Mesenchymal stem cell (in vitro differentiated cells and primary cell): ENCODE results near the gene SPPL2C.

Experiments
- DNase-seq: peaks from one replicate; pipeline ENCODE4 v3.0.0-alpha.2; 2013
- H2AFZ ChIP-seq: one replicate; pipeline ENCODE4 v1.6.1; 2013; ENCODE audit warnings: low read depth, mild to moderate bottlenecking, control low read depth, inconsistent platforms, low read length, moderate library complexity
- H2AK5ac ChIP-seq: 2 replicates; pipeline ENCODE4 v1.6.1; 2013; ENCODE audit warnings: low read length, moderate library complexity, mild to moderate bottlenecking, inconsistent platforms; ENCODE audit not compliant: severe bottlenecking
- H2BK120ac ChIP-seq: one replicate; pipeline ENCODE4 v1.6.1; 2013; ENCODE audit warnings: low read depth, mild to moderate bottlenecking, inconsistent platforms, low read length, moderate library complexity
- H2BK12ac ChIP-seq, 2 experiments: one replicate each; pipeline ENCODE4 v1.6.1; 2013; ENCODE audit warnings: inconsistent platforms in 2 of 2, low read length in 2 of 2, mild to moderate bottlenecking in 2 of 2, moderate library complexity in 2 of 2, control low read depth in 1 of 2
- H2BK15ac ChIP-seq: one replicate; pipeline ENCODE4 v1.6.1; 2013; ENCODE audit warnings: mild to moderate bottlenecking, low read depth, inconsistent platforms; ENCODE audit not compliant: poor library complexity, severe bottlenecking
- H2BK5ac ChIP-seq: 2 replicates; pipeline ENCODE4 v1.6.1; 2013; ENCODE audit warnings: low read depth, mild to moderate bottlenecking, low read length, control low read depth, inconsistent platforms; ENCODE audit not compliant: poor library complexity, severe bottlenecking
- H3K14ac ChIP-seq, 2 experiments: one replicate each; pipeline ENCODE4 v1.6.1; 2013; ENCODE audit warnings: inconsistent platforms in 2 of 2, low read length in 2 of 2, control low read depth in 1 of 2, mild to moderate bottlenecking in 1 of 2, moderate library complexity in 1 of 2
- H3K18ac ChIP-seq, 2 experiments: one replicate each; pipeline ENCODE4 v1.6.1; 2013; ENCODE audit warnings: inconsistent platforms in 2 of 2, low read length in 2 of 2, control low read depth in 1 of 2, low read depth in 1 of 2, mild to moderate bottlenecking in 1 of 2
- H3K23ac ChIP-seq, 2 experiments: one replicate each; pipeline ENCODE4 v1.6.1; 2013; ENCODE audit warnings: inconsistent platforms in 2 of 2, low read length in 2 of 2, mild to moderate bottlenecking in 2 of 2, moderate library complexity in 2 of 2, control low read depth in 1 of 2
- H3K27ac ChIP-seq: 2 replicates; pipeline ENCODE4 v1.5.1; 2013; ENCODE audit warnings: mild to moderate bottlenecking, moderate library complexity, low read length, control low read depth, inconsistent platforms; ENCODE audit not compliant: poor library complexity, severe bottlenecking
- H3K27me3 ChIP-seq, 2 experiments: 2 replicates each; pipeline versions ENCODE4 v1.6.1 to v1.7.0; 2013; ENCODE audit warnings: low read length in 2 of 2, mild to moderate bottlenecking in 2 of 2, moderate library complexity in 2 of 2, control low read depth in 1 of 2, inconsistent platforms in 1 of 2; ENCODE audit not compliant: control insufficient read depth in 1 of 2, insufficient read depth in 1 of 2
- H3K36me3 ChIP-seq, 2 experiments: 2 replicates each; pipeline versions ENCODE4 v1.6.1 to v1.7.0; 2013; ENCODE audit warnings: low read length in 2 of 2, control low read depth in 1 of 2, inconsistent platforms in 1 of 2, low read depth in 1 of 2, mild to moderate bottlenecking in 1 of 2; ENCODE audit not compliant: insufficient read depth in 2 of 2, control insufficient read depth in 1 of 2
- H3K4ac ChIP-seq, 2 experiments: one replicate each; pipeline ENCODE4 v1.6.1; 2013; ENCODE audit warnings: inconsistent platforms in 2 of 2, low read length in 2 of 2, mild to moderate bottlenecking in 2 of 2, moderate library complexity in 2 of 2, control low read depth in 1 of 2, low read depth in 1 of 2
- H3K4me1 ChIP-seq: 2 replicates; pipeline ENCODE4 v1.6.1; 2013; ENCODE audit warnings: low read depth, low read length, control low read depth; ENCODE audit not compliant: control insufficient read depth, insufficient read depth
- H3K4me2 ChIP-seq: 2 replicates; pipeline ENCODE4 v1.6.1; 2013; ENCODE audit warnings: low read length, mild to moderate bottlenecking, inconsistent platforms; ENCODE audit not compliant: poor library complexity, severe bottlenecking
- H3K4me3 ChIP-seq, 2 experiments: 2 replicates each; pipeline versions ENCODE4 v1.5.1 to v1.7.0; 2013; ENCODE audit warnings: low read length in 2 of 2, mild to moderate bottlenecking in 2 of 2, control low read depth in 1 of 2, low read depth in 1 of 2; ENCODE audit not compliant: insufficient read depth in 1 of 2
- H3K79me1 ChIP-seq: replicated peaks from 2 replicates; pipeline ENCODE4 v1.6.1; 2013; ENCODE audit warnings: mild to moderate bottlenecking, control low read depth, low read length, inconsistent platforms; ENCODE audit not compliant: poor library complexity, severe bottlenecking
- H3K9ac ChIP-seq: 2 replicates; pipeline ENCODE4 v1.7.0; 2013; ENCODE audit warnings: mild to moderate bottlenecking, low read length, moderate library complexity
- H3K9me3 ChIP-seq: 2 replicates; pipeline ENCODE4 v1.7.0; 2013; ENCODE audit warnings: mild to moderate bottlenecking, low read length; ENCODE audit not compliant: control insufficient read depth
- H4K8ac ChIP-seq: one replicate; pipeline ENCODE4 v1.6.1; 2013; ENCODE audit warnings: inconsistent platforms, mild to moderate bottlenecking, low read length, moderate library complexity
- H4K91ac ChIP-seq: one replicate; pipeline ENCODE4 v1.6.1; 2013; ENCODE audit warnings: mild to moderate bottlenecking, low read length, inconsistent platforms
- WGBS: methylation state at CpG from one replicate; pipeline ENCODE4 v1.1.7; 2013; ENCODE audit warnings: mixed read lengths; 5-methylcytosine and 5-hydroxymethylcytosine counted together

The SPPL2C gene

DNA sequence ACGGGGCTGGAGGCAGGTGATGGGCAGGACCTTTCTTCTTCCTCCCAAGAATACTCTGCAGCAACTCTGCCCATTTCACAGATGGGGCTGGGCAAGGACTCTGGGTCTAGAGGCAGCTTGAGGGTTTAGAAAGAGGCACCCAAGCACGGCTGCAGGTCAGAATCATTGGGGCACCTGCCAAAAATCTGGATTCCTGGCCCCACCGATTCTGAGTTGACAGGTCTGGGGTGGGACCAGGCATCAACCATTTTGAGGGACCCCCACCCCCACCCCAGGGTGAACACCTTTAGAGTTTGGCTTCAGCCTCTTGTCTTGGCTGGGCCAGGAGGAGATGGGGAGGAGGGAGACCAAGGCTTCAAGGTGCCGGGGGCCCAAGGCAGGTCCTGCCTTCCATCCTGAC lies 5.3 kb downstream of the SPPL2C start:
- no peak overlapping the region for H3K27ac ChIP-seq
- 84% methylated on average over 4 of the region's 4 CpGs for WGBS
- H3K36me3 ChIP-seq = no peaks in the 10 kb centered on the region
- H3K4me2 ChIP-seq = no peak overlapping the region
- H3K9me3 ChIP-seq = no peaks in the 10 kb centered on the region
- no peak overlapping the region for H2BK12ac ChIP-seq
- H2AK5ac ChIP-seq = no peak overlapping the region
- no peak overlapping the region for H3K9ac ChIP-seq
- H2BK120ac ChIP-seq = no peak overlapping the region
- no peak overlapping the region for H2AFZ ChIP-seq
- no peak overlapping the region for H2BK15ac ChIP-seq
- H3K4me3 ChIP-seq = no peak overlapping the region
- no peak overlapping the region for H4K91ac ChIP-seq
- H3K4me1 ChIP-seq = no peaks in the 10 kb centered on the region
- no peak for DNase-seq
- no peak overlapping the region for H2BK5ac ChIP-seq
- H3K79me1 ChIP-seq = no peaks in the 10 kb centered on the region
- H4K8ac ChIP-seq = no peak overlapping the region
- H3K27me3 ChIP-seq = peaks cover 28 to 69% of the 10 kb centered on the region in 2 experiments
- H3K23ac ChIP-seq = no peak overlapping the region
- H3K14ac ChIP-seq = no peak overlapping the region
- no peak overlapping the region for H3K18ac ChIP-seq
- H3K4ac ChIP-seq = no peak overlapping the region

DNA sequence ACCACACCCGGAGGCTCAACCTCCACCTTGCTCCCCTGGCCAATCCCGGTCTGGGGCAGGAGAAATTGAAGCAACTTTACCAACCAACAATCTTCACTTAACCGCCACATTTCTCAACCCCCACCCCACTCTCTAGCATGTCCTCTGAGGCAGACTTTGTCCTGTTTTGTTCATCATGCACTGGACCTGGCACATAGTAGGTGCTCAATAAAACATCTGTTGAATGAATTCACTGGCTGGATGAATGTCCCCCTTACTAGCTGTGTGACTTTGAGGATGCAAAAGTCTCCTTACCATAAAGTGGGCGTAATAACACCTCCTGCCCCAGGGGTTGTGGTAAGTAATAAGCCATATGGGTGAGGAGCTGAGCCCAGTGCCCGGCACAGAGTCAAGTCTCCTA lies 5.8 kb downstream of the SPPL2C start:
- no peak overlapping the region for H2BK12ac ChIP-seq
- no peaks in the 10 kb centered on the region for H3K36me3 ChIP-seq
- H3K9me3 ChIP-seq = no peaks in the 10 kb centered on the region
- H3K23ac ChIP-seq = no peak overlapping the region
- 88% methylated on average over 5 of the region's 5 CpGs for WGBS
- no peak overlapping the region for H3K14ac ChIP-seq
- no peak overlapping the region for H3K18ac ChIP-seq
- H3K27me3 ChIP-seq = peaks cover 28 to 68% of the 10 kb centered on the region in 2 experiments
- H2BK15ac ChIP-seq = no peak overlapping the region
- H4K91ac ChIP-seq = no peak overlapping the region
- H3K79me1 ChIP-seq = no peaks in the 10 kb centered on the region
- H3K4me1 ChIP-seq = no peaks in the 10 kb centered on the region
- H3K4me3 ChIP-seq = no peak overlapping the region
- H4K8ac ChIP-seq = no peak overlapping the region
- H3K27ac ChIP-seq = no peak overlapping the region
- DNase-seq = no peak
- H3K4me2 ChIP-seq = no peak overlapping the region
- H2AK5ac ChIP-seq = no peak overlapping the region
- H2BK120ac ChIP-seq = no peak overlapping the region
- no peak overlapping the region for H2BK5ac ChIP-seq
- no peak overlapping the region for H2AFZ ChIP-seq
- H3K9ac ChIP-seq = no peak overlapping the region
- no peak overlapping the region for H3K4ac ChIP-seq

GRCh38 chr17:45851022-45851421 lies 6.3 kb downstream of the SPPL2C start:
- DNase-seq = no peak
- H2BK120ac ChIP-seq = no peak overlapping the region
- no peak overlapping the region for H2AK5ac ChIP-seq
- H3K4ac ChIP-seq = no peak overlapping the region
- H2BK5ac ChIP-seq = no peak overlapping the region
- H3K18ac ChIP-seq = no peak overlapping the region
- no peak overlapping the region for H3K14ac ChIP-seq
- H3K9ac ChIP-seq = no peak overlapping the region
- H3K4me1 ChIP-seq = no peaks in the 10 kb centered on the region
- H3K79me1 ChIP-seq = no peaks in the 10 kb centered on the region
- no peak overlapping the region for H3K27ac ChIP-seq
- 86% methylated on average over 6 of the region's 6 CpGs for WGBS
- H3K23ac ChIP-seq = no peak overlapping the region
- H2AFZ ChIP-seq = no peak overlapping the region
- no peak overlapping the region for H2BK15ac ChIP-seq
- no peaks in the 10 kb centered on the region for H3K9me3 ChIP-seq
- H3K36me3 ChIP-seq = no peaks in the 10 kb centered on the region
- H3K27me3 ChIP-seq = peaks cover 28 to 63% of the 10 kb centered on the region in 2 experiments
- no peak overlapping the region for H2BK12ac ChIP-seq
- no peak overlapping the region for H3K4me2 ChIP-seq
- peak overlapping the region; percentile 25 for H4K91ac ChIP-seq
- H3K4me3 ChIP-seq = no peak overlapping the region
- no peak overlapping the region for H4K8ac ChIP-seq

DNA sequence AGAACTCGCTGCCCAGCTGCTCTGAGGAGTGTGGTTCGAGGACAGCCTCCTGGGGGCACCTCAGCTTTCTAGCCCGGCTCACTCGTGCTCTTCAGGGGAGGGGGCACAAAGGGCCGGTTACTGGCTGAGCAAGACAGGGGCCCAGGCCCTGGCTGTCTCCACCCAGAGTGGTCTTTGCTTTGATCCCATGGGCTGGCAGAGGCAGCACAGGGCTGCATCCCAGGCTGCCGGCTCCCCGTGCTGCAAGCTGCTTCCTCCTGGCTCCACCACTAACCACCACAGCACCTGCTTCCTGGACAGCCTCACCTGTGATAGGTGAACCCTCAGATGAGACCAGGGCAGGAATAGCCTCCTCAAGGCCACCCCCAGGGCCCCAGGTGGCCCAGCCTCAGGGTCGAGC lies 6.8 kb downstream of the SPPL2C start:
- no peak overlapping the region for H2AFZ ChIP-seq
- no peak overlapping the region for H3K4ac ChIP-seq
- H2BK120ac ChIP-seq = no peak overlapping the region
- no peaks in the 10 kb centered on the region for H3K4me1 ChIP-seq
- H2BK5ac ChIP-seq = no peak overlapping the region
- no peak overlapping the region for H3K4me3 ChIP-seq
- no peak overlapping the region for H3K9ac ChIP-seq
- 57% methylated on average over 8 of the region's 8 CpGs for WGBS
- H3K14ac ChIP-seq = no peak overlapping the region
- no peak overlapping the region for H2AK5ac ChIP-seq
- no peak for DNase-seq
- H3K9me3 ChIP-seq = no peaks in the 10 kb centered on the region
- no peak overlapping the region for H4K91ac ChIP-seq
- H3K27ac ChIP-seq = no peak overlapping the region
- H3K27me3 ChIP-seq = peaks cover 28 to 60% of the 10 kb centered on the region in 2 experiments
- H2BK12ac ChIP-seq = no peak overlapping the region
- H3K4me2 ChIP-seq = no peak overlapping the region
- H3K79me1 ChIP-seq = no peaks in the 10 kb centered on the region
- no peaks in the 10 kb centered on the region for H3K36me3 ChIP-seq
- no peak overlapping the region for H2BK15ac ChIP-seq
- H3K18ac ChIP-seq = no peak overlapping the region
- no peak overlapping the region for H4K8ac ChIP-seq
- H3K23ac ChIP-seq = no peak overlapping the region
